ENCODE data around the gene RSRC1.

GRCh38 chr3:158460926-158461325 lies 351.0 kb downstream of the RSRC1 start:
- TF ChIP-seq CTCF (optimal IDR thresholded peaks at IDR 0.05 in 1 of 3, IDR thresholded peaks at IDR 0.05 in 1 of 3, conservative IDR thresholded peaks at IDR 0.05 in 1 of 3; ENCODE audit: extremely low read depth in 1 of 3, insufficient read depth in 2 of 3, low read length in 3 of 3), result no peak
- no peak for TF ChIP-seq EZH2 (IDR thresholded peaks at IDR 0.05; ENCODE audit: low read length)

Measured in keratinocyte (primary cell).